Fibroblast of peridontal ligament (primary cell): ENCODE data around the gene CAMK1.
A peak's percentile ranks its signal among the peaks of the same experiment; 100 is the strongest.

Source experiments
- DNase-seq: peaks from one replicate; pipeline ENCODE4 v3.0.0-alpha.2; 2010; ENCODE audit errors: extremely low read depth

Gene CAMK1

GRCh38 chr3:9742560-9742959 is 27.2 kb downstream of the CAMK1 start:
- no peak for DNase-seq

GRCh38 chr3:9739181-9739580 is 30.6 kb downstream of the CAMK1 start:
- no peak for DNase-seq

GRCh38 chr3:9736831-9737230 is 32.9 kb downstream of the CAMK1 start:
- no peak for DNase-seq

- peak; percentile 29 for DNase-seq
These were observed 37.0 kb downstream of the CAMK1 start for GRCh38 chr3:9732740-9733115.

GRCh38 chr3:9732080-9732739 is 37.5 kb downstream of the CAMK1 start:
- DNase-seq = no peak

GRCh38 chr3:9731206-9732079 is 38.3 kb downstream of the CAMK1 start, which contains the start of gene BRPF1:
BRPF1 (plus strand) TSS chr3:9731735; CDS start chr3:9734141, 2,406 bp downstream.
- peak; percentile 98 for DNase-seq

- DNase-seq = no peak
These were observed 39.0 kb downstream of the CAMK1 start for GRCh38 chr3:9730657-9731205.

- no peak for DNase-seq
These were observed 40.3 kb downstream of the CAMK1 start for GRCh38 chr3:9729419-9729818.

- DNase-seq = no peak
These were observed 42.0 kb downstream of the CAMK1 start for GRCh38 chr3:9727743-9728142.

- no peak for DNase-seq
These were observed 42.6 kb downstream of the CAMK1 start for GRCh38 chr3:9727041-9727595.

- no peak for DNase-seq
These were observed 43.8 kb downstream of the CAMK1 start for GRCh38 chr3:9725775-9726515.

GRCh38 chr3:9721700-9722060 is 48.1 kb downstream of the CAMK1 start:
- no peak for DNase-seq

- no peak for DNase-seq
These were observed 48.6 kb downstream of the CAMK1 start for GRCh38 chr3:9721015-9721699.

GRCh38 chr3:9718118-9718517 is 51.6 kb downstream of the CAMK1 start:
- no peak for DNase-seq

GRCh38 chr3:9717563-9717962 is 52.2 kb downstream of the CAMK1 start:
- DNase-seq = no peak

- DNase-seq = no peak
These were observed 52.8 kb downstream of the CAMK1 start for GRCh38 chr3:9716801-9717555.

- peak; percentile 97 for DNase-seq
These were observed 53.8 kb downstream of the CAMK1 start for GRCh38 chr3:9715764-9716437.

- DNase-seq = no peak
These were observed 54.6 kb downstream of the CAMK1 start for GRCh38 chr3:9715136-9715535.

GRCh38 chr3:9713142-9713541 is 56.6 kb downstream of the CAMK1 start:
- DNase-seq = no peak

- no peak for DNase-seq
These were observed 57.3 kb downstream of the CAMK1 start for GRCh38 chr3:9712415-9712814.
